ENCODE measurements around the gene ADAMTS14. TPM values are rescaled to one million over a fixed set of nuclear protein-coding genes. Genes with fewer than 3 reads are reported as not detected.

ADAMTS14 gene
- total RNA-seq, 2 experiments from 2014 or later: not detected

GRCh38 chr10:70698211-70698610 is 25.9 kb downstream of the ADAMTS14 start:
- Mint-ChIP-seq H3K36me3 (no peaks in the 10 kb centered on the region), H3K4me1 (no peaks in the 10 kb centered on the region), H3K27ac (no peak overlapping the region), H3K27me3 (no peaks in the 10 kb centered on the region), H3K4me3 (no peak overlapping the region), H3K9me3 (no peaks in the 10 kb centered on the region)
- ATAC-seq (ENCODE audit: low read depth) (no peak), DNase-seq (no peak)
- POLR2A ChIA-PET: no interaction called here

DNA sequence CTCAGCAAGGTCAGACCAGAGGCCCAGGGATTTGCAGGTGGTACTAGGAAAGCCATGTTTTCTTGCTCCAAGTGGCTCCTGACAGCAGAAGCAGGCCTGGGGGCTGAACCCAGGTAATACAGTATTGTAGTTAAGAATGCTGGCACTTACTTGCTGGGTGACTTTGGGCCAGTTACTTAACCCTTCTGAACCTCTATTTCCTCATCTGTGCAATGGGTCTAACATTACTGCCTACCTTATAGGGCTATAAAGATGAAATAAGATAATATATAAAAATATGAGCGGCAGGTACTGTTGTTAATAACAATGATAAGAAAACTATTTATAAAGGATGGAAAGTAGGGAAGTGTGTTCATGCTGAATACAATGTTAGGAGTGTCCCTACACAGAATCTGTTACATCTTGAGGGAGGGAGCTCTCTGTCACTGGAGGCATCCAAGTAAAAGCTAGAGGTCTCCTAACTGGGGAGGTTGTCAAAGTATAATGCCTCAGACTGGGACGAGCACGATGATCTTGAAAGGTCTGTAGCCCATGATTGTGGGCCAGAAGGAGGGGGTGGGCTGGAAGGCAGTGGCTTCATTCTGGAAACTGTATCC is 26.9 kb downstream of the ADAMTS14 start:
- DNase-seq (no peak), ATAC-seq (ENCODE audit: low read depth) (no peak)
- Mint-ChIP-seq H3K4me1 (no peaks in the 10 kb centered on the region), H3K36me3 (no peaks in the 10 kb centered on the region), H3K27me3 (no peaks in the 10 kb centered on the region), H3K27ac (no peak overlapping the region), H3K9me3 (no peaks in the 10 kb centered on the region), H3K4me3 (no peak overlapping the region)
- POLR2A ChIA-PET: no interaction called here

DNA sequence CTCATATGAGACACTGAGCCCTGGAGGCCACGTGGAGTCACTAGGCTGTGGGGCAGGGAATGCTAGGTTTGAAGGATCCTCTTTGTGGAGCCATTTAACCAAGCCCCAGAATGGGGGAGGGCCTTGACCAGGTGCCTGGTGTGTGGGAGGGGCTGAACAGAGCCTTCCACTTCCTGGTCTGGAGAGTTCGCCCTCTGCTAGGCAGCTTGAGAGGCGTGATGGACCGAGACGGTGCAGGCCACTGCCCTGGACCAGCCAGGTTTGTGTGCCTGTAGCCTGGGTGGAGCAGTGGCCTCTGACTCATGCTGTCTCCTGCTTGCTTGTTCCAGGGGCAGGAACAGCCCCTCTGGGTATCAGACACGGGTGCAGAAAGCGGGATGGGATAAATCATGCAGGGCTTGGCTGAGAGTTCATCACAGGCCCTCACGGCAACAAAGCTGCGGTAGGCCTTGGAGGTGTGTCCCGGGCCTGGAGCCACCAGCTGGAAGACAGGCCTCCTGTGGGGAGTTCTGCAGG is 27.4 kb downstream of the ADAMTS14 start:
- Mint-ChIP-seq H3K9me3 (no peaks in the 10 kb centered on the region), H3K4me3 (no peak overlapping the region), H3K27ac (no peak overlapping the region), H3K36me3 (no peaks in the 10 kb centered on the region), H3K27me3 (no peaks in the 10 kb centered on the region), H3K4me1 (no peaks in the 10 kb centered on the region)
- POLR2A ChIA-PET: no interaction called here
- DNase-seq (no peak), ATAC-seq (ENCODE audit: low read depth) (no peak)

DNA sequence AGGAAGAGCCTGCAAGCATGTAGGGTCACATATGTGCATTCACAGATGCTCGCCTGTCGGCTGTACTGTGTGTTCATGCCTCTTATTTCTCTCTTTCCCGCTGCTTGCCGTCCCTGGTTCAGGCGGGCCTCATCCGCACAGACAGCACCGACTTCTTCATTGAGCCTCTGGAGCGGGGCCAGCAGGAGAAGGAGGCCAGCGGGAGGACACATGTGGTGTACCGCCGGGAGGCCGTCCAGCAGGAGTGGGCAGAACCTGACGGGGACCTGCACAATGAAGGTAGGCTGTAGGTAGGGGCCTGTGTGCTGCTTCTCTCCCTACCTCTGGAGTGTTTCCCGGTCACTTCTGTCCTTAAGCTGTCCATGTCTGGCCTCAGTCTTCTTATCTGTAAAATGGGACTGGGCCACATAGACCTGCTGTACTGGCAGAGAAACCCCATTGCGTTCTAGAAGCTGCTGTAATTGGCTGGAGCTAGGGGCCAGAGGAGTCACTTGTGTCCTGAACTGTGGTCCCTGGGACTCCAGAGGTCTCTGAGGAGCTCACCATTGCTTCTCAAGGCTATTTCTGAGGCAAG is 30.0 kb downstream of the ADAMTS14 start:
- no peak for DNase-seq
- Mint-ChIP-seq H3K4me1 (no peaks in the 10 kb centered on the region), H3K4me3 (no peak overlapping the region), H3K9me3 (no peaks in the 10 kb centered on the region), H3K36me3 (no peaks in the 10 kb centered on the region), H3K27me3 (no peaks in the 10 kb centered on the region), H3K27ac (no peak overlapping the region)
- no peak for ATAC-seq (ENCODE audit: low read depth)
- POLR2A ChIA-PET: no interaction called here

GRCh38 chr10:70704211-70704610 is 31.9 kb downstream of the ADAMTS14 start:
- Mint-ChIP-seq H3K27ac (no peak overlapping the region), H3K4me3 (no peak overlapping the region), H3K4me1 (no peaks in the 10 kb centered on the region), H3K9me3 (no peaks in the 10 kb centered on the region), H3K36me3 (no peaks in the 10 kb centered on the region), H3K27me3 (no peaks in the 10 kb centered on the region)
- POLR2A ChIA-PET: no interaction called here
- ATAC-seq (ENCODE audit: low read depth) (no peak), DNase-seq (no peak)

DNA sequence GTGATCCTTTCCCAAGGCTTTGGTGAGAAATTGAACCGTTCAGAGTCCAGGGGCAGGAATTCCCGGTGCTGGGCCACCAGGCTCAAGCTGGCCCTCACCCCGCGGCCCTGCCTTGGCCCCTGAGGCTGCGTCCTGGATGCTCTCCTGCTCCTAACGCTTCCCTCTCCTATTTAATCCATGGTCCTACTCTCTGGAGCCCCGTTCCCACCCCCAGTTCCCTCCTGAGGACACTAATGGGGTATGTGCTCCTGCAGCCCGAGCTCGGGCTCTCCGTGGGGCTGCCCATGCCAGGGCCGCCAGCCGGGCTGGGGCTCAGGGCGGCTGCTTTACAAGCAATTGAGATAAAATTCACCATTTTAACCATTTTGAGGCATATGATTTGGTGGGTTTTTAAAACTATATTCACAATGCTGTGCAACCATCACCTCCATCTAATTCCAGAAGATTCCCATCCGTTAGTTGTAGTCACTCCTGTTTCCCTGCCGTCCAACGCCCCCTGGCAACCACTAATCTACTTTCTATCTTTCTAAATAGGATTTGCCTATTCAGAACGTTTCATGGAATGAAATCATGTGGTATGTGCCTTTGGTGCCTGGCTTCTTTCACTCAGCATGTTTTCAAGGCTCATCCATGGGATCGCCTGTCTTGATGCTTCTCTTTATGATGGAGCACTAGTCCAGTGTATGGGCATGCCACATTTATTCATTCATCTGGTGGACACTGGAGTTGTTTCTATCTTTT is 33.0 kb downstream of the ADAMTS14 start:
- ATAC-seq (ENCODE audit: low read depth) (no peak), DNase-seq (no peak)
- Mint-ChIP-seq H3K4me3 (no peak overlapping the region), H3K4me1 (no peaks in the 10 kb centered on the region), H3K9me3 (no peaks in the 10 kb centered on the region), H3K36me3 (no peaks in the 10 kb centered on the region), H3K27me3 (no peaks in the 10 kb centered on the region), H3K27ac (no peak overlapping the region)
- POLR2A ChIA-PET: no interaction called here

DNA sequence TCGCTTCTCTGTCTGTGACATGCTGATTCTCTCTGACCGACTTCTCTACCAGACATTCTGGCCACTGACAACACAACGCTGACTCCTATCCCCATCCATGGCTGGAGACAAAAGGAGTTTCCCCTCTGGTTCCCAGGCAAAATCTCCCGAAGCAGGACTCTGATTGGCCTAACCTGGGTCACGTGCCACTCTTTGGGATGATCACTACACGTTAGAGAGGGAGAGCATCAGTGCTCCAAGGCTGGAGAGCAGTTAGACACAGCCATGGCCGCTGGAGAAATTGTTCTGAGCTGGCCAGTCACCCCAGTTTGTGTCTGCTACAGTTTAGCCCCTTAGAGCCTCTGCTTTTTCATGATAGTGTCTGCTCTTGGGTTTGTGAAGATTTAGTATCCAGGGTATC is 38.9 kb downstream of the ADAMTS14 start:
- POLR2A ChIA-PET: no interaction called here

GRCh38 chr10:70711911-70712310 is 39.6 kb downstream of the ADAMTS14 start:
- DNase-seq: no peak
- no peak for ATAC-seq (ENCODE audit: low read depth)
- POLR2A ChIA-PET: no interaction called here
- Mint-ChIP-seq H3K27me3 (peaks cover 2% of the 10 kb centered on the region), H3K4me1 (peaks cover 1% of the 10 kb centered on the region), H3K4me3 (no peak overlapping the region), H3K36me3 (no peaks in the 10 kb centered on the region), H3K9me3 (no peaks in the 10 kb centered on the region), H3K27ac (no peak overlapping the region)

More for the DNA sequence above, 38.9 kb downstream of the ADAMTS14 start:
- ATAC-seq (ENCODE audit: low read depth) (no peak), DNase-seq (no peak)
- no peaks in the 10 kb centered on the region for H3K36me3 Mint-ChIP-seq
- no peak overlapping the region for H3K27ac Mint-ChIP-seq
- no peaks in the 10 kb centered on the region for H3K9me3 Mint-ChIP-seq
- H3K4me3 Mint-ChIP-seq: no peak overlapping the region
- peaks cover 2% of the 10 kb centered on the region for H3K27me3 Mint-ChIP-seq
- peaks cover 1% of the 10 kb centered on the region for H3K4me1 Mint-ChIP-seq

DNA sequence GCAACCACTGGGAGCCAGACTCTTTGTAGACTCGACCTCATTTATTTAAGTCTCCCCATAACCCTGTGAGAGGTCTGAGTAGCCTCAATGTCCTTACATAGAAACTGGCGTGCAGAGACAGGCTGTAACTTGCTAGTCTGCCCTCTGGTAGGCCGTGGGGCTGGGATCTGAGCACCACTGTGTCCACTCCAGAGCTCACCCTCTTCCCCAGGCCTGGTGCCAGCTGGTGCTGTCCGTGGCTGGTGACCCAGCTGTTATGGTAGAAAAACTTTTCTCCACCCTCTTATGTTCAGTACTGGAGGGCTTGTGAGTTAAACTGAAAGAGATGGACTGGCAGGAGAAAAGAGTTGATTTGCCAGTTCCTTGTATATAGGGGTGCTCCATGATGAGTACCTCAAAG is 41.9 kb downstream of the ADAMTS14 start:
- no peak overlapping the region for H3K27ac Mint-ChIP-seq
- ATAC-seq (ENCODE audit: low read depth) (no peak), DNase-seq (no peak)
- no peak overlapping the region for H3K4me3 Mint-ChIP-seq
- POLR2A ChIA-PET: no interaction called here
- H3K4me1 Mint-ChIP-seq: peaks cover 1% of the 10 kb centered on the region
- no peaks in the 10 kb centered on the region for H3K36me3 Mint-ChIP-seq
- H3K27me3 Mint-ChIP-seq: peaks cover 2% of the 10 kb centered on the region
- H3K9me3 Mint-ChIP-seq: no peaks in the 10 kb centered on the region

GRCh38 chr10:70714951-70715350 is 42.6 kb downstream of the ADAMTS14 start:
- Mint-ChIP-seq H3K36me3 (no peaks in the 10 kb centered on the region), H3K27ac (no peak overlapping the region), H3K9me3 (no peaks in the 10 kb centered on the region), H3K4me3 (no peak overlapping the region), H3K27me3 (peaks cover 2% of the 10 kb centered on the region), H3K4me1 (peaks cover 1% of the 10 kb centered on the region)
- ATAC-seq (ENCODE audit: low read depth) (no peak), DNase-seq (no peak)
- POLR2A ChIA-PET: no interaction called here

GRCh38 chr10:70715853-70716795 is 43.8 kb downstream of the ADAMTS14 start:
- ATAC-seq (ENCODE audit: low read depth) (no peak), DNase-seq (no peak)
- H3K9me3 Mint-ChIP-seq: no peaks in the 10 kb centered on the region
- H3K4me3 Mint-ChIP-seq: no peak overlapping the region
- H3K27ac Mint-ChIP-seq: no peak overlapping the region
- H3K27me3 Mint-ChIP-seq: peaks cover 2% of the 10 kb centered on the region
- H3K4me1 Mint-ChIP-seq: peaks cover 1% of the 10 kb centered on the region
- H3K36me3 Mint-ChIP-seq: no peaks in the 10 kb centered on the region
- POLR2A ChIA-PET: no interaction called here

GRCh38 chr10:70722820-70723424 is 50.6 kb downstream of the ADAMTS14 start:
- ATAC-seq (ENCODE audit: low read depth) (no peak), DNase-seq (no peak)
- Mint-ChIP-seq H3K27me3 (no peaks in the 10 kb centered on the region), H3K27ac (no peak overlapping the region), H3K9me3 (no peaks in the 10 kb centered on the region), H3K4me3 (no peak overlapping the region), H3K36me3 (no peaks in the 10 kb centered on the region), H3K4me1 (no peaks in the 10 kb centered on the region)
- POLR2A ChIA-PET: no interaction called here

- Mint-ChIP-seq H3K27me3 (no peaks in the 10 kb centered on the region), H3K27ac (no peak overlapping the region), H3K4me3 (no peak overlapping the region), H3K4me1 (no peaks in the 10 kb centered on the region), H3K9me3 (no peaks in the 10 kb centered on the region), H3K36me3 (no peaks in the 10 kb centered on the region)
- POLR2A ChIA-PET: no interaction called here
- ATAC-seq (ENCODE audit: low read depth) (no peak), DNase-seq (no peak)
Observed at GRCh38 chr10:70723771-70724170, 51.5 kb downstream of the ADAMTS14 start.
